ENCODE measurements around the gene KCNK17. TPM values are rescaled to one million over a fixed set of nuclear protein-coding genes. Genes with fewer than 3 reads are reported as not detected.

KCNK17 gene
- total RNA-seq, 1 experiment from 2014 or later = not detected

GRCh38 chr6:39343396-39343870 is 29.2 kb upstream of the KCNK17 start:
- ChIA-PET POLR2A (no interaction called here), CTCF (no interaction called here)
- no peaks in the 10 kb centered on the region for H3K4me1 ChIP-seq (ENCODE audit: control insufficient read depth, insufficient read depth, low read length)
- no peak overlapping the region for H3K4me3 ChIP-seq (ENCODE audit: low read depth in 2 of 2, low read length in 2 of 2)
- no peaks in the 10 kb centered on the region for H3K9me3 ChIP-seq (ENCODE audit: control insufficient read depth, insufficient read depth, low read depth, low read length)
- H3K36me3 ChIP-seq (ENCODE audit: control insufficient read depth, insufficient read depth, low read length) = no peaks in the 10 kb centered on the region
- TF ChIP-seq CTCF (IDR thresholded peaks at IDR 0.05) = no peak
- no peak for TF ChIP-seq REST (IDR thresholded peaks at IDR 0.05; ENCODE audit: insufficient read depth in 1 of 2, low read depth in 2 of 2, low read length in 1 of 2)
- TF ChIP-seq POLR2AphosphoS5 (IDR thresholded peaks at IDR 0.05; ENCODE audit: low read depth, low read length) = no peak
- no peak for TF ChIP-seq TCF7L2 (IDR thresholded peaks at IDR 0.05; ENCODE audit: low read depth, low read length)
- TF ChIP-seq SIN3A (IDR thresholded peaks at IDR 0.05; ENCODE audit: borderline replicate concordance, insufficient read depth, low read depth, low read length) = no peak
- no peaks in the 10 kb centered on the region for H3K27me3 ChIP-seq (ENCODE audit: control insufficient read depth, insufficient read depth, low read length)
- in situ Hi-C loops (cut with HindIII; ENCODE audit: low pct_unique_long_range_greater_than_20kb, low sequenced_read_pairs) = no loop called here
- DNase-seq (ENCODE audit: low read depth, low spot score) (no peak), ATAC-seq (no peak)
- intact Hi-C loops (cut with micrococcal nuclease; ENCODE audit: unreplicated experiment) = no loop called here
- BruUV-seq (replicated peaks) = no TSS peak
- no peak overlapping the region for H3K27ac ChIP-seq (ENCODE audit: low read length)

- Histone ChIP-seq H3K4me3 (ENCODE audit: low read depth in 2 of 2, low read length in 2 of 2) (no peak overlapping the region), H3K4me1 (ENCODE audit: control insufficient read depth, insufficient read depth, low read length) (no peaks in the 10 kb centered on the region), H3K27me3 (ENCODE audit: control insufficient read depth, insufficient read depth, low read length) (peaks cover 3% of the 10 kb centered on the region; the same call in 1 of the 2 replicates), H3K27ac (ENCODE audit: low read length) (no peak overlapping the region), H3K9me3 (ENCODE audit: control insufficient read depth, insufficient read depth, low read depth, low read length) (no peaks in the 10 kb centered on the region), H3K36me3 (ENCODE audit: control insufficient read depth, insufficient read depth, low read length) (no peaks in the 10 kb centered on the region)
- no peak for DNase-seq (ENCODE audit: low read depth, low spot score)
- intact Hi-C loops (cut with micrococcal nuclease; ENCODE audit: unreplicated experiment) = no loop called here
- ChIA-PET POLR2A (no interaction called here), CTCF (no interaction called here)
- TF ChIP-seq SIN3A (IDR thresholded peaks at IDR 0.05; ENCODE audit: borderline replicate concordance, insufficient read depth, low read depth, low read length) (no peak), POLR2AphosphoS5 (IDR thresholded peaks at IDR 0.05; ENCODE audit: low read depth, low read length) (no peak), REST (IDR thresholded peaks at IDR 0.05; ENCODE audit: insufficient read depth in 1 of 2, low read depth in 2 of 2, low read length in 1 of 2) (no peak), TCF7L2 (IDR thresholded peaks at IDR 0.05; ENCODE audit: low read depth, low read length) (no peak), CTCF (IDR thresholded peaks at IDR 0.05) (no peak)
- no TSS peak for BruUV-seq (replicated peaks)
- in situ Hi-C loops (cut with HindIII; ENCODE audit: low pct_unique_long_range_greater_than_20kb, low sequenced_read_pairs) = no loop called here
- no peak for ATAC-seq
Observed at GRCh38 chr6:39342692-39343395, 28.6 kb upstream of the KCNK17 start.

Measured in Panc1 (cell line).